ENCODE measurements around the gene COX5A. TPM values are rescaled to one million over a fixed set of nuclear protein-coding genes. Genes with fewer than 3 reads are reported as not detected.

Gene COX5A
- total RNA-seq, 3 donors from 2014 or later: 55.6 to 73.8 (median 58.3) TPM

DNA sequence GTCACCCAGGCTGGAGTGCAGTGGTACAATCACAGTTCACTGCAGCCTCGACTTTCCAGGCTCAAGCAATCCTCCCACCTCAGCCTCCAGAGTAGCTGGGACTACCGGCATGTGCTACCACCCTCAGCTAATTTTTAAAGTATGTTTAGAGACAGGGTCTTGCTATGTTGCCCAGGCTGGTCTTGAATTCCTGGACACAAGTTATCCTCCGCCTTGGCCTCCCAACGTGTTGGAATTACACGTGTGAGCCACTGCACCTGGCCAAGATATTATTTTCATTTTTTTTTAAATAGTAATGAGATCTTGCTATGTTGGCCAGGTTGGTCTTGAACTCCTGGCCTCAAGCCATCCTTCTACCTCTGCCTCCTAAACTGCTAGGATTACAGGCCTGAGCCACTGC lies 52.4 kb downstream of the COX5A start:
- Histone ChIP-seq H3K4me3 (no peak overlapping the region), H3K27ac (no peak overlapping the region), H3K4me1 (peaks cover 0 to 7% of the 10 kb centered on the region in 2 donors), H3K9me3 (no peaks in the 10 kb centered on the region), H3K27me3 (no peaks in the 10 kb centered on the region), H3K36me3 (no peaks in the 10 kb centered on the region)
- intact Hi-C loops (cut with DNase I; ENCODE audit: low total_unique reads): no loop called here
- no peak for DNase-seq (ENCODE audit: low spot score in 2 of 2)
- TF ChIP-seq, protein P1, sequence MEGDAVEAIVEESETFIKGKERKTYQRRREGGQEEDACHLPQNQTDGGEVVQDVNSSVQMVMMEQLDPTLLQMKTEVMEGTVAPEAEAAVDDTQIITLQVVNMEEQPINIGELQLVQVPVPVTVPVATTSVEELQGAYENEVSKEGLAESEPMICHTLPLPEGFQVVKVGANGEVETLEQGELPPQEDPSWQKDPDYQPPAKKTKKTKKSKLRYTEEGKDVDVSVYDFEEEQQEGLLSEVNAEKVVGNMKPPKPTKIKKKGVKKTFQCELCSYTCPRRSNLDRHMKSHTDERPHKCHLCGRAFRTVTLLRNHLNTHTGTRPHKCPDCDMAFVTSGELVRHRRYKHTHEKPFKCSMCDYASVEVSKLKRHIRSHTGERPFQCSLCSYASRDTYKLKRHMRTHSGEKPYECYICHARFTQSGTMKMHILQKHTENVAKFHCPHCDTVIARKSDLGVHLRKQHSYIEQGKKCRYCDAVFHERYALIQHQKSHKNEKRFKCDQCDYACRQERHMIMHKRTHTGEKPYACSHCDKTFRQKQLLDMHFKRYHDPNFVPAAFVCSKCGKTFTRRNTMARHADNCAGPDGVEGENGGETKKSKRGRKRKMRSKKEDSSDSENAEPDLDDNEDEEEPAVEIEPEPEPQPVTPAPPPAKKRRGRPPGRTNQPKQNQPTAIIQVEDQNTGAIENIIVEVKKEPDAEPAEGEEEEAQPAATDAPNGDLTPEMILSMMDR (IDR thresholded peaks at IDR 0.05): no peak
- no peak for TF ChIP-seq POLR2AphosphoS5 (IDR thresholded peaks at IDR 0.05)
- no peak for TF ChIP-seq POLR2A (IDR thresholded peaks at IDR 0.05)

DNA sequence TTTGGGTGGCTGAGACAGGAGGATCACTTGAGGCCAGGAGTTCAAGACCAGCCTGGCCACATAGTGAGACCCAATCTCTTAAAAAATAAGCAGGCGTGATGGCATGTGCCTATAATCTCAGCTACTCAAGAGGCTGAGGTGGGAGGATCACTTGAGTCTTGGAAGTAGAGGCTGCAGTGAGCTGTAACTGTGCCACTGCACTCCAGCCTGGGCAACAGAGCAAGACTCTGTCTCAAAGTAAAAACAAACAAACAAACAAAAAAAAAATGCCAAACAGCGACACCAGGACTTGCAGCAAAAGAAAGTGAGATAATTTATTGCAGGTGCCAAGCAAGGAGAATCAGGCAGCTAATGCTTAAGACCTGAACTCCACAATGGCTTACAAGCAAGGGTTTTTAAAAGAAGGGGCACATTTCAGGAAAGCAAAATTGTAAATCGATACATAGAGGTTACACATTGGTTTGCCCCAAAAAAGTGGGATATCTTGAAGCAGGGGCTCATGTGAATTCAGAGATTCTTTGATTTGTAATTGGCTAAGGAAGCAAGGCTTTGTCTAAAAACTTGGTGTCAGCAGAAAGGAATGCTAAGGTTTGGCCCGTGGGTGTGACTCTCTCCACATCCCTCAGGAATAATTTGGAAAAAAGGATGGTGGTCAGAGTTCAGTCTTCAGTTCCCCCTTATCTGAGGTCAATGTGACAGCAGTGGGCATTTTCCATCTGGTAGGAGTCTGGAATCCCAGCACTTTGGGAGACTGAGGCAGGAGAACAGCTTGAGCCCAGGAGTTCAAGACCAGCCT lies 53.2 kb downstream of the COX5A start:
- intact Hi-C loops (cut with DNase I; ENCODE audit: low total_unique reads): no loop called here

DNA sequence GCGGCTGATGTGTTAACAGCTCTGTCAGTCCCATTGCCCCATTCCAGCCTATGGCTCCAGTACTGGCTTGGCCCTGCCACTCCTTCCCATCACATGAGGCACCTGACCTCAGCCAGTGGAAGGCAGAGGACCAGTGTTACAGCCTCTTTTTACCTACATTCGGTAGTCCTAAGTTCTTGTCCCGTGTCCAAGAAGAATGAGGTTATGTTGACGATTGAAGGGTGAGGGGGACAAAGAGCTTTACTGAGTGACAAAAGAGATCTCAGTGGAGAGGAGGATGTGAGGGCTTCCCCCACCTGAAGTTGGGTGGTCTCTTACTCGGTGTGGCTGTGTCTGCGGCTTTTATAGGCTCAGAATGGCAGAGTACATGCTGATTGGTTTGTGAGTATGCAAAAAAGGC lies 55.3 kb downstream of the COX5A start:
- Histone ChIP-seq H3K27me3 (no peaks in the 10 kb centered on the region), H3K4me3 (no peak overlapping the region), H3K9me3 (no peaks in the 10 kb centered on the region), H3K36me3 (no peaks in the 10 kb centered on the region), H3K27ac (no peak overlapping the region), H3K4me1 (no peaks in the 10 kb centered on the region)
- intact Hi-C loops (cut with DNase I; ENCODE audit: low total_unique reads): no loop called here
- TF ChIP-seq POLR2AphosphoS5 (IDR thresholded peaks at IDR 0.05) (no peak), POLR2A (IDR thresholded peaks at IDR 0.05) (no peak)
- TF ChIP-seq, protein P1 (IDR thresholded peaks at IDR 0.05): no peak
- DNase-seq (ENCODE audit: low spot score in 2 of 2): no peak

More for the DNA sequence above, 53.2 kb downstream of the COX5A start:
- Histone ChIP-seq H3K4me3 (no peak overlapping the region), H3K9me3 (no peaks in the 10 kb centered on the region), H3K4me1 (peaks cover 0 to 7% of the 10 kb centered on the region in 2 donors), H3K27ac (no peak overlapping the region), H3K36me3 (no peaks in the 10 kb centered on the region), H3K27me3 (no peaks in the 10 kb centered on the region)
- DNase-seq (ENCODE audit: low spot score in 2 of 2): no peak
- TF ChIP-seq, protein P1 (IDR thresholded peaks at IDR 0.05): no peak
- TF ChIP-seq POLR2A (IDR thresholded peaks at IDR 0.05) (no peak), POLR2AphosphoS5 (IDR thresholded peaks at IDR 0.05) (no peak)

DNA sequence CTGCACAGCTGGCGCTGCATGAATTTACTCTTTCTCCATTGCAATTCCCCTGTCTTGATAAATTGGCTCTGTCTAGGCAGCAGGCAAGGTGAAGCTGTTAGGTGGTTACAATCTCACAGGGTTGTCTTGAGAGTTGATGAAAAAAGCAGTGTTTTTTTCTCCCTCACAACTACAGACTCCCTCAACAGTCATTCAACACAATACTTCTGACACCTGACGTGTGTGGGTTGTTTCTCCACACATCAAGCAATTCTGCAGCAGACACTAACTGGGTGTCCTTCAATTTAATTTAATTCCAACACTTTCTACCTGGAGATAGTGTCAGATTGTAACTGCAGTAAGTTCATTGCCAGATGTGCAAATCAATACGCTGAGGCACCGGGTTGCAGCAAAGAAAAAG lies 59.6 kb downstream of the COX5A start:
- no peaks in the 10 kb centered on the region for H3K27me3 ChIP-seq
- H3K9me3 ChIP-seq: no peaks in the 10 kb centered on the region
- H3K36me3 ChIP-seq: no peaks in the 10 kb centered on the region
- no peak overlapping the region for H3K4me3 ChIP-seq
- H3K4me1 ChIP-seq: no peaks in the 10 kb centered on the region
- H3K27ac ChIP-seq: no peak overlapping the region
- intact Hi-C loops (cut with DNase I; ENCODE audit: low total_unique reads): loop anchor here (5.0 kb wide), 1 partner anchor 896 kb away; no protein-coding TSS in a partner anchor
- no peak for DNase-seq (ENCODE audit: low spot score in 2 of 2)
- TF ChIP-seq, protein P1 (IDR thresholded peaks at IDR 0.05): no peak
- no peak for TF ChIP-seq POLR2AphosphoS5 (IDR thresholded peaks at IDR 0.05)
- TF ChIP-seq POLR2A (IDR thresholded peaks at IDR 0.05): no peak

DNA sequence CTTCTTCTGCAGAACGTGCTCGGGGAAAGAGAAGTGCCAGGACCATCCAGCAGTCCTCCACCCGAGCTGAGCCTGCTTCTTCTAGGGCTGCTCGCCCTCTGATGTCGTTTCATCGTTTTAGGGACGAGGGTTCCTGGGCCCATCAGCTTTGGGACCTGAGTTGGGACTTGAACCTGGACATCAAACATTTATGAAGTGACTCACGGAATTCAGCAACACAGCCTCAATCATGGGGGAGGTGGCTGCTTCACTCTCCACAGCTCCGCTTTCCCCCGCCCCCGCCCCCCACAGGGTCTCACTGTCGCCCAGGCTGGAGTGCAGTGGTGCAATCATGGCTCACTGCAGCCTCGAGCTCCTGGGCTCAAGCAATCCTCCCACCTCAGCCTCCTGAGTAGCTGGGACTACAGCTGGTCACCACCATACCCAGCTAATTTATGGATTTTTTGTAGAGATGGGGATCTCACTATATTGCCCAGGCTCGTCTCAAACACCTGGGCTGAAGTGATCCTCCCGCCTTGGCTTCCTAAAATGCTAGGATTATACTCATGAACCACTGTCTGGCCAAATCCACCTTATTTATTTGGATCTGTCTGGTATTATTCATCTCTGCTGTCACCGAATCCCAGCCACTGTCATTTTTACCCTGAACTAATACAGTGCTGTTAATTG lies 64.0 kb downstream of the COX5A start:
- peak in 1 of 2 donors; percentile 24 for DNase-seq (ENCODE audit: low spot score in 2 of 2)

More for the DNA sequence above, 64.0 kb downstream of the COX5A start:
- peak overlapping the region; percentile 91 to 97 for H3K27ac ChIP-seq
- H3K4me3 ChIP-seq: peak overlapping the region; percentile 64 to 94 (median 64)
- no peak for TF ChIP-seq POLR2A (IDR thresholded peaks at IDR 0.05)
- TF ChIP-seq, protein P1 (IDR thresholded peaks at IDR 0.05): no peak
- no peak for TF ChIP-seq POLR2AphosphoS5 (IDR thresholded peaks at IDR 0.05)
- H3K9me3 ChIP-seq: no peaks in the 10 kb centered on the region
- peaks cover 0 to 32% of the 10 kb centered on the region in 2 donors for H3K4me1 ChIP-seq
- H3K27me3 ChIP-seq: no peaks in the 10 kb centered on the region
- no peaks in the 10 kb centered on the region for H3K36me3 ChIP-seq
- intact Hi-C loops (cut with DNase I; ENCODE audit: low total_unique reads): no loop called here

Data from breast epithelium (tissue), 4 donors.